Activated naive CD4-positive, alpha-beta T cell treated with anti-CD3 and anti-CD28 coated beads, Interleukin-2, amount 50 U/mL, for 16 hours (primary cell): ENCODE data around the gene FEV.

ENCODE experiments used
- DNase-seq: peaks from one replicate; pipeline ENCODE4 v3.0.0-alpha.2; 2020

Gene FEV

DNA sequence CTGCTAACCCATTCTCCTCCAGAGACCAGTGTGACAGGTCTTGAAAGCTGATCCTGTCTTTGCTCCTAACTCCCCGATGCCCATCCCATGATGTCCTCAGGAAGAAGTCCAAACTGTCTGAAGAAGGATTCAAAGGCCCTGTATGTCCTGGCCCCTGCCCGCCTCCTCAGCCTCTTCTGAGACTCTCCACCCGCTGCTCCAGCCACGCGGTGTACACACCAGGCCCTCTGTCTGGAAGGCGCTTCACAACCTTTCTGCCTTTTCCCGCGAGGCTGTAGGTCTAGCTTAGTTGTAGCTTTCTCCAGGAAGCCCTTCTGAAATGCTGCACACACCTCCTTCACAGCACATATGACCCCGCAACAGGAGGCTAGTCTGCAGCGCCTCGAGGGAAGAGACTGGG is 31.7 kb upstream of the FEV start:
- DNase-seq: no peak

DNA sequence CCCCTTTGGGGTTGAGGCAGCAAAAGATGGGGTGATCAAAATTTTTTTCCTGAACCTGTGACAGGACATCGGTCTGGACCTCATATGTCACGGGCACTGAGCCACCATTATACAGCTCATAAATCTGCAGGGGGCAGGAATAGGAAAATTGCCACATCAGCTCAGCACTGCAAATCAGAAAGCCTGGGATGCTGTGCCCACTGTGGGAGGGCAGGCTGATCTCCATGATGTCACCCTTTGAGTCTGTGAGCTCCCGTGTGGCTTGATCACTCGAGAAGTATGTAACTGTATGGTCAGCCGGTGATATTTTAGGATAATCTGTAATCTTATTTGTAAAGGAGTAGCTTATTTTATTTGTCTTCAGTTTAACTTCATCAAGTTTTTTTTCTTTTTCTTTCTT is 25.9 kb upstream of the FEV start:
- DNase-seq: no peak

DNA sequence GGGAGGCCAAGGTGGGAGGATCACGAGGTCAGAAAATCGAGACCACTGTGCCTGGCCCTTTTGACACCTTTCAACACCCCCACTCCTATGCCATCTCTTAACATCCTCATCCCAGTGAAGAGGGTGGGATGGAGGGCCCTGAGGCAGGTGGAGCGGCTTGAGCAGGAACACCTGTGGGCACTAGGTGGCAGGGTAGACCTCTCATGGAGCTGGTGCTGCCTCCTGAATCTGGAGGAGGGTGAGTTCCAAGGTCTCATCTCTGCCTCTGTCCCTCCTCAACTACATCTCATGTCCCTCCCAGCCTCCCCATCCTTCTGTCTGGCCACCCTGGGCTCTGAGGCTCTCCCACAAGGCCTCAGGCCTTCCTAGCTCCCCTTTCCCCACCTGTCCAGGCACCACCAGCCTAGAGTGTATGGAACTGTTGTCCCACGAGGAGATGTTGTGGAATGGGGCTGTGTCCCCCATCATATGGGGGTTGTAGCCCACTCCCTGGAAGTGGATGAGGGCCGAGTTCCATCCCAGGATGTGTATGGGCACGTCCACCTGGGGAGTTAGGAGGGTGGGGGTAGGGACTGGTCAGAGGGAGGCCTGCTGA is 25.3 kb upstream of the FEV start:
- DNase-seq: no peak

DNA sequence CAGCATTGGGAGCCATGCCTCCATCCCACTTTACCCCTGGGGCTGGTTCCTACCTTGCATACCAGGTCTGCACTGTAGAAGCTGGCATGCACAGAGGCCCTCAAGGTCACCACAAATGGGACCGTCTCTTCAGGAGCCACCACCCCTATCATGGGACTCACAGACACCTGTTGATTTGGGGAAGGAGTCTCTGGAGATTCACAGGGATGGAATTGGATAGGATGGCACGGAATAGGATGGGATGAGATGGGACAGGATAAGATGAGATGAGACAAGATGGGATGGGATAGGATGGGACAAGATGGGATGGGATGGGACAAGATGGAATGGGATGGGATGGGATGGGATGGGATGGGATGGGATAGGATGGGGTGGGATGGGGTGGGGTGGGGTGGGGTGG is 24.3 kb upstream of the FEV start:
- no peak for DNase-seq

DNA sequence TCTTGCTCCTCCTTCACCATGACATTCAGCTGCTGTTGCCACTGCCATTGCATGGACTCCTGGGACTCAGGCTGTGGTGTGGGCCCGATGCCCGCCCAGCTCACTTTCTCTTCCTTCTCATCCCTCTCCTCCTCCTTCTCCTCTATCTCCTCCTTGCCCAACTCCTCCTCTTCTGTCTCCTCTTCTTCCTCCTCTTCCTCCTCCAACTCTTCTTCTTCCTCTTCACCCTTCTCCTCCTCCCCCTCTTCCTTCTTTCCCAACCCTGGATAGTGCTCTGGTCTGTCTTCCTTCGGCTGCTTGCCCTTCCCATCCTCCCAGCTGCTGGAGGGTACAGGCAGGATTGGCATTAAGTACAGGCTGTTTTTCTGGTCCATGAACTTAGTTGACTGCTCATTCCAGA is 19.0 kb upstream of the FEV start:
- no peak for DNase-seq

DNA sequence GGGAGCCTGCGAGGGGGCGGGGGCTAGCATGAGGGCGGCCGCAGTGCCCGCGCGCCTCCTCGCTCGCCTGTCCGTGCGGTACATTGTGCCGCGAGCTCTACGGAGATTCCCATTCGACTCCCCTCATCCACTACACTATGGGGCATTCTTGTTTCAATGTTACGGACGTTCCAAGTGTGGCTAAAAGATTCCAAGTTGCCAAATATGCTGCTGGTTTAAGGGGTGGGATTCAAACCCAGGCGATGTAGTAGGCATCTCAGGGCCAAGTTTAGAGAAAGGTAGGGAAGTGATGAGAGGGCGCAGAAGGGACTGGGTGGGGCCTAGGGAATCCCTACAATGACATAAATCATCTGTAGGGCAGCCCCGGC is 18.3 kb upstream of the FEV start:
- DNase-seq: no peak

DNA sequence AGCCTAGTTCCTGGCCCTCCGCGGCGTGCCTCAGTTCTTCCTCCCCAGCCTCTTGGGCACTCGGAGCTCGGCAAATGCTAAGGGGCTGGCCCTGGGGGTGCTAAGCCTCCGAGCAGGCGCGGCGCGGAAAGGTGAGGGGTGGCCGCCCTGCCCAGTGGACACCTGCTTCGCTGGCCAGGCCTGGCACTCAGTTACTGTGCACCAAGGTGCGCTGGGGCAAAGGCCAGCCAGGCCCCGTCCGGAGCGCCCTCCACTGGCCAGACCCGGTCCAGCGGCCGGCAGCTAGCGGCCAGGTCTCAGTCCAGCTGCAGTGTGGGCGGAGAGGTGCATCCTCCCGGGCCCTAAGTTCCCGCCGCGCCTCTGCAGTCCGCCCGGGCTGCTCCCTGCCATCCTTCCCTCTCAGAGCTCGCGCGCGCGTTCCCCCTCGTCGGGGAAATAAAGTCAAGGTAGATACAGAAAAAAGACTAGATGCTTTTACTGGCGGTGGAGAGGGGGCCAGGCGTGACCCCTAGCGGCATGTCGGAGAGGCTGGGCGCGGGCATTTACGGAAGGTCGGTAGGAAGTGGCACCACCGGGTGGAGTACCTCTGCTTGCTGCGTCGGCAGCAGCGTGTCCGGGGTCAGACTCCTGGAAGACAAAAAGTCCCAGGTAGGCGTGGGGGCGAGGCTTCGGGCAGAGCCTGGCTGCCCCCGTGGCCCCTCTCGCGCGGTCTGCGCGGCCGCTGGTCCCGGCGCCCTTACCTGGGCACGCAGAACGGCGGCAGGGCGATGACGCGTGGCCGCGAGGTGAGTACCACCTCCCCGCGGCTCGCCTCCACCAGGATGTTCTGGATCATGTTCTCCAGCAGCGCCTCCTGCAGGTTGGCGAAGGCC is 17.6 kb upstream of the FEV start:
- peak; percentile 63 for DNase-seq

DNA sequence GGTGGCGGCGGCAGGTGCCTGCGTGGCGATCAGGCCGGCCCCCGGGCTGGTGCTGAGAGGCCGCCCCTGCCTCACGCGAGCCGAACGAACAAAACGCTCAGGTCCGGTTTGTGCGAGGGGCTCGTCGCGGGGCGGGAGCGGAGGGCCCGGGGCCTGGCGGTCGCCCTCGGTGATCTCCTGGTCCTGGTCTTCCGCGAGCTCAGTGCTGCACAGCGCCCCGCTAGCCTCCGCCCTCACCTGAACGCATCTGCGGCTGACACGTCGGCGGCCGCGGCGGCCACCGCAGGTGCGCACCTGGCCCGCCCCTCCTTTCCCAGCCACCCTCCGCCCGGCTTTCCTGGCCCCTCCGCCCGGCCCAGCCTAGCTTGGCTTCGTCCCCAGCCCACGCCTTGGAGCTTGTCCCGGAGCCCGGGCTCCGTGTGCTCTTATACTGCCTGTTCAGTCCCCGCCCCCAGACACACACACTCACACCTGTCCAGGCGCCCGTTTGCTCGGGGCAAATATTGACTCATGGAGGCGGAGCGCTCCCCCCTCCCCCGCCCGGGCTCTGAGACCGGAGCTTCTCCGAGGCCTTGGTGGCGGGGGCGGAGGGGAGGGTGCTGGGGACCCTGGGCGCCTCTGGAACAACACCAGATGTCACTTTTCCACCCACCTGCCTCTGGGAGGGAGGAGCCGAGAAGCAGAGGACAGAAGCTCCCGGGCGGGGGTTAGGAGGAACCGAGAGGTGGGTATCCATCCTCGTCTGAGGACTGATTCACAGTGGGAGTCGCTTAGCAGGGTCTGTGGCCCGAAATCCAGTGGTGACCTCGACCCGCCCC is 16.8 kb upstream of the FEV start:
- peak; percentile 45 for DNase-seq

DNA sequence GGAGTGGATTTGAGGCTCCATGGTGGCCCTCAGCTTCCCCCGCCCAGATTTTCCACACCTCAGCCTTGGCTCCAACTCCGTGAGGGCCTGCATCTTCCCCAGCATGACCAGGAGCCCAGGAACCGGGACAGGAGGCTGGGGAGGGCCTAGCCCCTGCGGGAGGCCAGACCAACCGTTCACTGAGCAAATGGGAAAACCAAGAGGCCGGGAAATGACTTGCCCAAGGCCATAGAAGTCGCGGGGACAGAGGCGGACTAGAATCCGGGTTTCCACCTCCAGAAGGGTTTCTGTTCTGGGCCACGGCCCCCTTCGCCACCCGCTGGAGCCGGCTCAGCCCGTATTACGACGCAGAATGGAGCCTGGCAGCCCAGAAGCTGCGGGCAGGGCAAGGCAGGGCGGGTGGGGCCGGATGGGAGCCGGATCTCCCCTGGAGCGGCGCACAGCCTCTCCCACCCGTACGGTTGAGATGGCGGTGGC is 16.2 kb upstream of the FEV start:
- no peak for DNase-seq

DNA sequence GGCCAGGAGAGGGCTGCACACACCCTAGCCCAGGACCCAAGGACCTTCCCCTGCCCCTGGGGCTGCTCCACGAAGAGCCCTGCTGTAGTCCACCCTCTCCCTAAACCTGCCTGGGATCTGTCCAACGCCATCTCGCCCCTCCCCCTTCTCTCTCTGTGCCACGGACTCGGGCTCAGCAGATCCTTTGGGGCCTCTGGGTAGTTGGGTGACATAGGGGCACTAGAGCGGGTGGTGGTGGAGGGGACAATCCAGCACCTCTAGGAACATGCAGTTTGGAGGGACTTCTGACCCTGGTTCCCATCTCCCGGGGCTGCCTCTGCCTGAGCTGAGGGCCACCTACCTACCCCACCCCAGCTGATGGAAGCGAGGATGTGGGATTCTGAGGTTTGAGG is 15.6 kb upstream of the FEV start:
- DNase-seq: no peak

DNA sequence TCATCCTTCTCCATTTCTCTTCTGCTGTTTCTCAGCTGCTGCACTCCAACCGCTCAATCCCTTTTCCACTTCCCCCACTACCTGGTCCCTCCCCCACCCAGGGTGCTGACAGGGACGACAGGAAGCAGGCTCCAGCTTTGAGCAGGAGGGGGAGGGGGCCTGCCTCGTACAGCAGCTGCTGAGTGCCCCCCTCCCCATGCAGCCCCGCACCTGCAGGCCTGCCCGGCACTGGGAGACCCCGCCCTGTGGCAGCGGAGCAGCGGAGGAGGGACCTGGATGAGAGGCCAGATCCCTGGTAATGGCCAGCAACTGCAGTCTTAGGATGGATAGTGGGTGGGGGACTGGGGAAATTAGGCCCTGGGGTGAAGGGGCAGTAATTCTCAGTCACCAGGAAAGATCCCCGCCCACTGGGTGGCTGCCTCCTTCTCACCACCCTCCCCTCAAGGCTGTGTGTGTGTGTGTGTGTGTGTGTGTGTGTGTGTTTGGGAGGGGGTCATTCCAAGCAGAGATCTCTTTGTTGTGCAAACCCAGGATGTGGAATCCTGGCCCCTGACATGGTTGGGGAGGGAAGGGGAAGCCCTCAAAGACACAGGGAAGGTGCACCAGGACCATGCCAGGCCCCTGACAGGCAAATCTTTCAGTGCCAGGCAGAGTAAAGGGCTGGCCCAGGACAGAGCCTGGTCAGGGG is 15.0 kb upstream of the FEV start:
- DNase-seq: no peak

DNA sequence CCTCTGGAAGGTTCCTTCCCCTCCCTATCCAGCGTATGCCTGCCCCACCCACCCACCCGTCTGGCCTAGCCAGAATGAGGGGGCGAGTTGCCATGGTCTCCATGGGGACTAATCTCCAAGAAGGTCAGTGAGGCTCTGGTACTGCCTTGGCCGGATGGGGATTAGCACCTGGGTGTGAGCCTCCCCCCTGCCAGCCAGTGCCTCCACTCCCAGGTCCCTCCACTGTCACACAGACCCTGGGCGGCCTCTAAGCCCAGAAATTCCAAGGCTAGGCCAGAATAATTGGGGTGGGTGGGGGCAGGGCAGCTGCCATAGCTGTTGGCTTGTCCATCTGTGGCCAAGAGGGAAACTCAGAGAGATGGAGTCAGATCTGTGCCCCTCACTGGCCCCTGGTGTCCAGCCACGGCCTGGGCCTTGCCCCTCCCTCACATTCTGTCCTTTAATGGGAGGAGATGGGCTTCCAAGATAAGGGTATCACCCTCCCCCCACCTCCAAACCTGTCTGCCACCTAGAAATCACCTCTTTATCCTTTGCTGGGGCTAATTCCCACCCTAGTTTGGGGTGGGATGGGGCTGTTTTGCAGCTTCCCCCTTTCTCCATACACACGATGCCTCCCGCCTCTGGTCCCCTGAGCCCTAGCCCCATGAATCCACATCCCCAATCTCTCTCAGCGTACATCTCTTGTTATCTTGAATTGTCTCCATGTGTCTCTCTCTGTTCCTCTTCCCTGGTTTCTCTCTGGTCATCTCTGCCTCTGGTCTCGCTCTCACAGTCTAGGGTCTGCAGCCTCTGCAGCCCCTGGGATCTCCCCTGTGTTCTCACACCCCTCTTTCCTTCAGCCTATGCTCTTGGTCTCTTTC is 14.3 kb upstream of the FEV start:
- DNase-seq: no peak

DNA sequence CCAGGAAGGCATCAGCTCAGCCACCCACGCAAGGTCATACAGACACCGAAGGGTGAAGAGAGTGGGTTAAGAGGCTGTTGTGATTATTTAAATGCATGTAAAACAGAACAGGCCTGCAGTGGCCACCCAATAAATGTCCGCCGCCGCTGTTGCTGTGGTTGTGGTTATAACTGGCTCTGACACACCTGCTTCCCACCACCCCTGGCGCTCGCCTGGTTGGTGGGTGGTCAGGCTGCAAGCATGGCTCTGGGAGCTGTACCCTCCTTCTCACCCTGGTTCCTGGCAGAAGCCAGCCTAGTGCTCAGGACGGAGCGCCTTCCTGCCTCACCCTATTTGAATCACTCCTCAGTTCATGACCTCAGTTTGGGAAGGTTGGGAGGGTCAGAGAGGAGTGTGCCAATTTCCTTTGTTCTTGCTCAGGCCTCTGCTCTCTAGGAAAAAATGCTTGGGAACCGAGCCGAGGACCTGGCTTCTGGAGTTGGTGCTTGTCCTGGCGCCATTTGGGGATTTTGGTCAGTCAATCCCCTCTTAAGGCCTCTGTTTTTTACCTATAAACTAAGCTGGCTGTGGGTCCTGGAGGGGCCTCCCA is 13.5 kb upstream of the FEV start:
- no peak for DNase-seq

DNA sequence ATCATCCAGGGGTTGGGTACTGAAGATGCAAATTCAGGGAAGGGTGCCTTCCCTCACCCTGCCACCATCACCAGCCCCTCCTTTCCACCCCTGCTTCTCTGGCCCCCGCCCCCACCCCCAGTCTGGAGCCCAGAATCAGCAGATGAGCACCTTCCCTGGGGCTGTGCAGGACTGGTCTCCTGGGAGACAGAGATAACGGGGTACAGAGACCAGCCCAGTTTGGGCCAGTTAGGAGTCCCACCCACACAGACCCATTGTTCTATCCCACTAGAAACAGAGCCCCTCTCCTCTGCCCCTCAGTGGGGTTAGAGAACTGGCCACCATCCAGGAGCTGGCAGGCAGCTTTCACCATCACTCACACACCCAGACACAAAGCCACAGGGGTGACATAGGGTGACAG is 12.7 kb upstream of the FEV start:
- DNase-seq: no peak

DNA sequence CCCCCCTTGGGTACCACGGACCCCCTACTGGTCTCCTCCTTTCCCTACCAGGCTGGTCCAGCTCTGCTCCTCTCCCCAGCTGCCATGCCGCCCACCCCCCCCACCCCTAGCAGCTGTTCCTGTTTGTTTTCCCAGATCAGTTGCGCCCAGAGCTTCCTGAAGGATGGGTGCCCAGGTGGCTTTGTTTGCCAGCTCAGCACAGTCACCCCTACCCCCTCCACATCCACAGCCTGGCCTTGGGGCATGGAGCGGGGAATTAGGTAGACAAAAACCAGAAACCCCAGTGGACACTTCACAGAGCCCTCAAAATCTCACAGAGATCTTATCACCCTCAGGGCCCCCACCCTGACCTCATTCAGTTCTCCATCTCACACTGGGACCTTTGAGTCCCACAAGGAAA is 12.0 kb upstream of the FEV start:
- DNase-seq: no peak

DNA sequence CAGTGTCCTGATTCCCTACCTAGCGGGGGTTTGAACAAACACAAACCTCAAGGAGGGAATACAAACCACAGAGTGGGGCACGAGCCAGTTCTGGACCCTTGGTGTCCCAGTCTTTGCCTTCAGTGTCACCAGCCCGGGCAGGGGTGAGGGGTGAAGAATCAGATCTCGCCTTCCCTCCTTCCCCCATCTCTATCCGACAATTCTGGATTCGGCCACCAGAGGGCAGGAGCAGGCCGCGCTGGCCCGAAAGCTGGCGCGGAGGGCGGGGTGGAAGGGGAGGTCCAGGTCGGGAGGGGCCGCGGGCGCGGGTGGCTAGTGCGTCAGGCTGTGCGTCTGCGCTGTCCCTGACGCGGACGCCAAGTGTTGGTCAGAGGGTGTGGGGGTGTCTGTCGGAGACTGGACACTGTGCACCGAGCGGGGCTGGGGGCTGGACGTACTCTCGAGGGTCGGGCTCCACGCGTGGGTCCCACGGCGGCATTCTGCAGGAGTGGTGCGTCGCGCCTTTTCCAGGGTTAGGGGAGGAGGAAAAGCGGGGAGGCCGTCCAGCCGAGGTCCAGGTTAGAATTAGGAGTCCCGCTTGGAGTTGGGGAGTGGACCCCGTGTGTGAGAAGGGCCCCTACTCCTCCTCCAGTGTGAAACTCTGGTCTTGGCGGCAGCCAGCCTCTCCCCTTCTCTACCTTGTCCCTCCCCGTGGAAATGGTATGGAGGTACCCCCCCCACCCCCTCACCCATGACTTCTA is 11.2 kb upstream of the FEV start:
- peak; percentile 82 for DNase-seq

DNA sequence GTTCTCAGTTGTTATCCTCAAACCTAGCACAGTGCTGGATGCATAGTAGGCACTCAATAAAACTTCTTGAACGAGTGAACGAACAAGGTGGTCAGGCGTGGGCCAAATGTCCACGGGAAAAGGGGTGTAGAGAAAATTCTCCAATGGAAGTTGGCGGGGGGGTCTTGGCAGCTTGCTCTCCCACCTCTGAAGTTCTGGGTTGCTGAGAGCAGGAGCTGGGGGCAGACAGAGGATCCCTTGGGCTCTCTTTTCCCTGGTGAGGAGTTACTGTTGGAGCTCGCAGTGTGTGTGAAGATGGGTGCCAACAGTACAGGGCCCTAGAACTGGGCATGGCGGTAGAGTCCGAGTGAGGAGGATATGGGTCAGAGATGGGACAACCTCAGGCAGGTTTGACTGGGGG is 10.6 kb upstream of the FEV start:
- DNase-seq: no peak

DNA sequence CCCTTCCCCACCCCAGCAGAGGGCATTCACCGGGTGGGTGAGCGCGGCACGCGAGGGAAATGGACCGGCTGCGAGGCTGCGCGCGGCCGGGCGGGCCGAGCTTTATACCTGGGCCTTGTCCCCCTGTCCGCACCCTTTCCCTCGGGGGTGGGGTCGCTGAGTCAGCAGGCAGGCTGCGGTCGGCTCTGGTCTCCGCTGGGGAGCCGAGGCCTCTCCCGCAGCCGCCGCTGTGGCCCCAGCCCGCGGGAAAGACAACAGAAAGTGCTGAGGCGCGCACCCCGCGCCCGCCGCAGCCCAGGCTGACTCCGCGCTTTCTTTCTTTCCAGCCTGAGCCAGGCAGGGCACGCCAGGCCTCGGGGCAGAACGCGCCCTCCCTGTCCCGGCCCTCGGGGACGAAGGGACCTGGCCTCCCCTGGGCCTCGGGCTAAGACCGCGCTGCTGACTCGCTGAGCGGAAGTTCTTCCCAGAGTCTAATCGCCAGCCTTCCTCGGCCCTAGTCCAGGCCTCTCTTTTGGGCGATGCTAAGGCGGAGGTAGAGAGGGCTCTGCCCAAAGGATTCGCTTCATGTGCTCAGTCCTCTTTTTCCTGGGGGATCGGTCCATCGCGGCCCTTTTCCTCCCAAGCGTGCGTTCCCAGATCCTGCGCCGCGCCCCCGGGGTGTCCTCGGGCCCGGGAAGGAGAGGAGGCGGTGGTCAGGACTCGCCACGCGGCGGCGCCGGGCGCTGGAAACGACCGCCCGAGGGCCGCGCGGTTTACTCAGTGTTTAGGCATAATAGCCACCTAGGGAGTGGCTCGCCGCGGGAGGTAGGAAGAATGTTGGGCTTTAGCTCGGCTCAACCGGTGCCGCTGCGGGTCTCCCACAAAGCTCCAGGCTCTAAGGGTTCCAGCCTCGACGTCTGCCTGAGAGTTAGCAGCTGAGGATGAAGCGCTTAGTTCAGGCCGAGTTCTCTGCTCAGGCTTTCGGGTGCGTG is 8.6 kb upstream of the FEV start, which contains the start of gene CRYBA2:
Gene CRYBA2, minus strand, starts transcription at position 78 of the 971 bp plus-strand sequence. CDS start 246 bp downstream, outside the sequence.
- no peak for DNase-seq

DNA sequence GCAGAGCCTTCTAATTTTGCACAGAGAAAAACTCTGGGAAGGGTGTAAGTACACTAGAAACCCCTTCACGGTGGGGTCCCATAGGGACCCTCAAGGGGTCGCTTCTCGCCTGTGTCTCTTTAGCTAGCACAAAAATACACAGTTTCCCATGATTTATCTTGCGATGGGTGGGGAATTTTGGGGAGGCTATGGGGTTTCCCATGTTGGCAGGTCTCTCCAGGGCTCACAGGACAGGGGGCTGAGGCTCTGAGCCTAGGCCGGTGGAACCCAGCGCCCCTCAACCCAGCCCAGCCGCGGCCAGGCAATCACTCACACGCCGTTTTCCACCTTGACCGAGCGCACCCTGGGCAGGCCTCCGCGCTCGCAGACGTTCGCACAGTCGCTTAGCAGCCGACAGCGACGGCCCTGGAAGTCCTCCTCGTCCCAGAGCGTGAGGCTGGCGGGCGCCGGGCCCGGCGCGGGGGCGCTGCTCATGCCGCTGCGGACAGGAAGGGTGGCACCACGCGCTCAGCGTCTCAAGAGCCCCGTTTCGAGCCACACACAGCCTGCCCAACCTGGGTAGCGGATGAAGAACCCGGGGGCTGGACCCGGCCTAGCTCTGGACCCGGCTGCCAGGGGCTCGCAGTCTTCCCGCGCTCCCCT is 7.8 kb upstream of the FEV start:
- DNase-seq: no peak
